ENCODE measurements around the gene BTN1A1.
A peak's percentile ranks its signal among the peaks of the same experiment; 100 is the strongest.
"Not testable (repeated sequence)": the region's sequence is repeated elsewhere in the genome, so short reads cannot be mapped to it uniquely, and the experiment has no call there.

BTN1A1 gene

GRCh38 chr6:26514984-26515383 is 14.9 kb downstream of the BTN1A1 start:
- DNase-seq (ENCODE audit: low read depth), result no peak

- no peak for DNase-seq (ENCODE audit: low read depth)
Measured at GRCh38 chr6:26516481-26517427, 16.7 kb downstream of the BTN1A1 start.

- no peak for DNase-seq (ENCODE audit: low read depth)
Measured at GRCh38 chr6:26519359-26519758, 19.3 kb downstream of the BTN1A1 start.

- peak; percentile 13 for DNase-seq (ENCODE audit: low read depth)
Measured at GRCh38 chr6:26520237-26520849, 20.2 kb downstream of the BTN1A1 start.

- DNase-seq (ENCODE audit: low read depth), result peak; percentile 66
Measured at GRCh38 chr6:26520850-26521599, 20.9 kb downstream of the BTN1A1 start.

- peak; percentile 25 for DNase-seq (ENCODE audit: low read depth)
Measured at GRCh38 chr6:26521600-26522391, 21.7 kb downstream of the BTN1A1 start.

GRCh38 chr6:26522486-26523228 is 22.6 kb downstream of the BTN1A1 start:
- not testable (repeated sequence) for DNase-seq (ENCODE audit: low read depth)

- DNase-seq (ENCODE audit: low read depth), result not testable (repeated sequence)
Measured at GRCh38 chr6:26524314-26524713, 24.2 kb downstream of the BTN1A1 start.

GRCh38 chr6:26524722-26525370 is 24.7 kb downstream of the BTN1A1 start:
- DNase-seq (ENCODE audit: low read depth), result no peak

- no peak for DNase-seq (ENCODE audit: low read depth)
Measured at GRCh38 chr6:26525838-26526237, 25.7 kb downstream of the BTN1A1 start.

- no peak for DNase-seq (ENCODE audit: low read depth)
Measured at GRCh38 chr6:26526928-26527327, 26.8 kb downstream of the BTN1A1 start.

GRCh38 chr6:26530203-26530602 is 30.1 kb downstream of the BTN1A1 start:
- no peak for DNase-seq (ENCODE audit: low read depth)

GRCh38 chr6:26531897-26532296 is 31.8 kb downstream of the BTN1A1 start:
- DNase-seq (ENCODE audit: low read depth), result no peak

GRCh38 chr6:26532699-26533531 is 32.8 kb downstream of the BTN1A1 start:
- DNase-seq (ENCODE audit: low read depth), result peak; percentile 92

GRCh38 chr6:26533532-26533931 is 33.4 kb downstream of the BTN1A1 start:
- no peak for DNase-seq (ENCODE audit: low read depth)

- DNase-seq (ENCODE audit: low read depth), result no peak
Measured at GRCh38 chr6:26534681-26535465, 34.8 kb downstream of the BTN1A1 start.

GRCh38 chr6:26536571-26537159 is 36.6 kb downstream of the BTN1A1 start:
- no peak for DNase-seq (ENCODE audit: low read depth)

GRCh38 chr6:26537160-26537845 is 37.2 kb downstream of the BTN1A1 start:
- DNase-seq (ENCODE audit: low read depth), result peak; percentile 87
